Keratinocyte (primary cell): Measurements from ENCODE around the gene DCP2. TPM values are rescaled to one million over a fixed set of nuclear protein-coding genes. Genes with fewer than 3 reads are reported as not detected.

Source experiments
- DNase-seq: peaks from one replicate; pipeline ENCODE4 v3.0.0-alpha.2; 2011; ENCODE audit warnings: low read depth, missing footprints, low spot score
- FAIRE-seq: peaks from 2 replicates; lab custom pipeline; 2011; peaks lifted over from hg19 to GRCh38; lab: Jason Lieb, UNC
- H2AFZ ChIP-seq: 2 replicates; pipeline ENCODE4 v1.6.0; 2012; ENCODE audit warnings: low read length, control low read depth, inconsistent platforms; ENCODE audit not compliant: control insufficient read depth
- H3K27ac ChIP-seq: 2 replicates; pipeline ENCODE4 v1.5.1; 2011; ENCODE audit warnings: low read length; ENCODE audit not compliant: control insufficient read depth, insufficient read depth
- H3K27me3 ChIP-seq: 3 replicates; pipeline ENCODE4 v1.6.0; 2011; ENCODE audit warnings: low read length; ENCODE audit not compliant: control insufficient read depth, insufficient read depth; ENCODE audit errors: extremely low read depth
- H3K36me3 ChIP-seq, 2 experiments: 2 replicates in 1 of 2; 3 replicates in 1 of 2; pipeline ENCODE4 v1.5.1; 2011; ENCODE audit warnings: low read length in 2 of 2, mild to moderate bottlenecking in 1 of 2; ENCODE audit not compliant: control insufficient read depth in 2 of 2, insufficient read depth in 2 of 2; ENCODE audit errors: extremely low read depth in 1 of 2
- H3K4me1 ChIP-seq: 3 replicates; pipeline ENCODE4 v1.5.1; 2011; ENCODE audit warnings: low read length; ENCODE audit not compliant: control insufficient read depth, insufficient read depth; ENCODE audit errors: extremely low read depth
- H3K4me2 ChIP-seq: 3 replicates; pipeline ENCODE4 v1.6.0; 2011; ENCODE audit warnings: low read depth, low read length; ENCODE audit not compliant: control insufficient read depth, insufficient read depth; ENCODE audit errors: extremely low read depth
- H3K4me3 ChIP-seq, 3 experiments: fragments of 200-600 bp in 1 of 3; sonication (generic) in 1 of 3; 2 replicates in 2 of 3; 3 replicates in 1 of 3; pipeline ENCODE4 v1.5.1; 2011 to 2016; ENCODE audit warnings: low read length in 3 of 3, mild to moderate bottlenecking in 3 of 3, control low read depth in 2 of 3, inconsistent platforms in 1 of 3, low read depth in 1 of 3, mixed read lengths in 1 of 3, mixed run types in 1 of 3, moderate library complexity in 1 of 3; ENCODE audit not compliant: control insufficient read depth in 2 of 3, insufficient read depth in 2 of 3; ENCODE audit errors: extremely low read depth in 1 of 3
- H3K79me2 ChIP-seq: 2 replicates; pipeline ENCODE4 v1.6.0; 2012; ENCODE audit warnings: low read length; ENCODE audit not compliant: control insufficient read depth, insufficient read depth
- H3K9ac ChIP-seq: 3 replicates; pipeline ENCODE4 v1.6.0; 2011; ENCODE audit warnings: low read length; ENCODE audit not compliant: control insufficient read depth, insufficient read depth; ENCODE audit errors: extremely low read depth
- H3K9me1 ChIP-seq: 3 replicates; pipeline ENCODE4 v1.6.0; 2011; ENCODE audit warnings: low read length; ENCODE audit not compliant: control insufficient read depth, insufficient read depth; ENCODE audit errors: extremely low read depth
- H3K9me3 ChIP-seq: 2 replicates; pipeline ENCODE4 v1.5.1; 2012; ENCODE audit warnings: low read depth, low read length; ENCODE audit not compliant: control insufficient read depth
- H4K20me1 ChIP-seq: 3 replicates; pipeline ENCODE4 v1.6.0; 2011; ENCODE audit warnings: low read length; ENCODE audit not compliant: control insufficient read depth, insufficient read depth; ENCODE audit errors: extremely low read depth
- EZH2 ChIP-seq: IDR thresholded peaks from one replicate; pipeline ENCODE4 v1.6.1; 2012; ENCODE audit warnings: inconsistent platforms, mild to moderate bottlenecking, low read length, moderate library complexity
- dilution Hi-C: fragments of 300-500 bp; cut with MboI; formaldehyde crosslinking; loops from one replicate; pipeline ENCODE4 v1.7.0; 2020; ENCODE audit warnings: low sequenced_read_pairs; ENCODE audit not compliant: extremely low pct_ligation_motif_present
- polyA plus RNA-seq, 5 experiments: library from polyadenylated mRNA; depleted of rRNA in 3 of 5; stranded (reverse) in 3 of 5; stranded (forward) in 1 of 5; unstranded in 1 of 5; fragments of >200 nt; gene quantifications; 1 replicate in 1 of 5; 2 replicates in 3 of 5; 3 replicates in 1 of 5; pipeline versions ENCODE4 v1.2.1 to v1.2.3, GENCODE V29; 2011 to 2012; ENCODE audit warnings: missing spikeins in 2 of 5, low read depth in 1 of 5, low replicate concordance in 1 of 5
- TF ChIP-seq, protein P1 (sequence below), 3 experiments: IDR thresholded peaks in 1 of 3; conservative IDR thresholded peaks in 1 of 3; optimal IDR thresholded peaks in 1 of 3; 2 replicates in 2 of 3; 3 replicates in 1 of 3; pipeline versions ENCODE3 to v1.5.1; 2011; ENCODE audit warnings: low read length in 3 of 3, mild to moderate bottlenecking in 3 of 3, moderate library complexity in 2 of 3, control low read depth in 1 of 3, inconsistent platforms in 1 of 3; ENCODE audit not compliant: insufficient read depth in 2 of 3; ENCODE audit errors: extremely low read depth in 1 of 3

Gene DCP2
- polyA plus RNA-seq, 1 donor (not counting 4 experiments of a cell fraction or from before 2014, with no cell fraction given) = 11.8 TPM

DNA sequence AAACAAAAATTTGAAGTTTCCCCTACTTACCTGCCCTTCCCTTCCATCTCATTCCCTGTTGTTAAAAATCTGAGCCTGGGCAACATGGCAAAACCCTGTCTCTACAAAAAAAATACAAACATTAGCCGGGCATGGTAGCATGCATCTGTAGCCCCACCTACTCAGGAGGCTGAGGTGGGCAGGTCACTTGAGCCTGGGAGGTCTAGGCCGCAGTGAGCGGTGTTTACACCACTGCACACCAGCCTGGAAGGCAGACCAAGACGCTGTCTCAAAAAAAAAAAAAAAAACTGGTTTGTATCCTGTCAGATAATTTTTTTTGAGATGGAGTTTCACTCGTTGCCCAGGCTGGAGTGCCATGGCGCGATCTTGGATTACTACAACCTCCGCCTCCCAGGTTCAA lies 38.3 kb upstream of the DCP2 start:
- Histone ChIP-seq H3K79me2 (no peaks in the 10 kb centered on the region), H3K27ac (no peak overlapping the region), H3K4me2 (no peak overlapping the region), H4K20me1 (no peaks in the 10 kb centered on the region), H3K27me3 (no peaks in the 10 kb centered on the region), H3K9me3 (no peaks in the 10 kb centered on the region), H3K36me3 (no peaks in the 10 kb centered on the region), H3K9ac (no peak overlapping the region), H2AFZ (no peak overlapping the region), H3K4me1 (no peaks in the 10 kb centered on the region), H3K9me1 (no peaks in the 10 kb centered on the region), H3K4me3 (no peak overlapping the region)
- no peak for DNase-seq
- FAIRE-seq = no peak
- dilution Hi-C loops = no loop called here
- TF ChIP-seq, protein P1, sequence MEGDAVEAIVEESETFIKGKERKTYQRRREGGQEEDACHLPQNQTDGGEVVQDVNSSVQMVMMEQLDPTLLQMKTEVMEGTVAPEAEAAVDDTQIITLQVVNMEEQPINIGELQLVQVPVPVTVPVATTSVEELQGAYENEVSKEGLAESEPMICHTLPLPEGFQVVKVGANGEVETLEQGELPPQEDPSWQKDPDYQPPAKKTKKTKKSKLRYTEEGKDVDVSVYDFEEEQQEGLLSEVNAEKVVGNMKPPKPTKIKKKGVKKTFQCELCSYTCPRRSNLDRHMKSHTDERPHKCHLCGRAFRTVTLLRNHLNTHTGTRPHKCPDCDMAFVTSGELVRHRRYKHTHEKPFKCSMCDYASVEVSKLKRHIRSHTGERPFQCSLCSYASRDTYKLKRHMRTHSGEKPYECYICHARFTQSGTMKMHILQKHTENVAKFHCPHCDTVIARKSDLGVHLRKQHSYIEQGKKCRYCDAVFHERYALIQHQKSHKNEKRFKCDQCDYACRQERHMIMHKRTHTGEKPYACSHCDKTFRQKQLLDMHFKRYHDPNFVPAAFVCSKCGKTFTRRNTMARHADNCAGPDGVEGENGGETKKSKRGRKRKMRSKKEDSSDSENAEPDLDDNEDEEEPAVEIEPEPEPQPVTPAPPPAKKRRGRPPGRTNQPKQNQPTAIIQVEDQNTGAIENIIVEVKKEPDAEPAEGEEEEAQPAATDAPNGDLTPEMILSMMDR (optimal IDR thresholded peaks at IDR 0.05 in 1 of 3, IDR thresholded peaks at IDR 0.05 in 1 of 3, conservative IDR thresholded peaks at IDR 0.05 in 1 of 3; ENCODE audit: extremely low read depth in 1 of 3, insufficient read depth in 2 of 3, low read length in 3 of 3) = no peak
- no peak for TF ChIP-seq EZH2

DNA sequence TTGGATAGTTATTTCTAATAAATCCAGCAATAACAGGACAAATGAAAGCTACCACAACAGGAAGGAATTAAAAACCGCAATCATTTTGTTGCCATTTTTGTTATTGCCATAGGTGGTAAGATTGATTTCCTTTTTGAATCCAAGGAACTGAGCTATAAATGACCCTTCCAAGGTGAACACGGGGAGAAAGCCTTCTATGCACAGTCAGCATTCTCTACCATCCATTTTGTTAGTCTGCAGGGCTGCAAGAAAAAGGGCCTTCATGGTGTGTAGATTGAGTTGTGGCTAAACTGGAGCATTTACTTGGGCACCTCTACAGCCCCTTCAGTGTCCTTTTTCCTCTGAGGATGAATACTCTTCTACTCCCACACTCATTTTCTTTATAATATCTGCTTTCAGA lies 35.9 kb upstream of the DCP2 start:
- dilution Hi-C loops = no loop called here
- H3K9ac ChIP-seq = no peak overlapping the region
- no peak overlapping the region for H3K27ac ChIP-seq
- H3K27me3 ChIP-seq = no peaks in the 10 kb centered on the region
- H3K79me2 ChIP-seq = no peaks in the 10 kb centered on the region
- no peaks in the 10 kb centered on the region for H3K9me1 ChIP-seq
- no peaks in the 10 kb centered on the region for H3K36me3 ChIP-seq
- no peaks in the 10 kb centered on the region for H3K9me3 ChIP-seq
- DNase-seq = no peak
- FAIRE-seq = no peak
- H2AFZ ChIP-seq = no peak overlapping the region
- no peaks in the 10 kb centered on the region for H3K4me1 ChIP-seq
- H3K4me2 ChIP-seq = no peak overlapping the region
- no peaks in the 10 kb centered on the region for H4K20me1 ChIP-seq
- no peak overlapping the region for H3K4me3 ChIP-seq
- TF ChIP-seq, protein P1 (optimal IDR thresholded peaks at IDR 0.05 in 1 of 3, IDR thresholded peaks at IDR 0.05 in 1 of 3, conservative IDR thresholded peaks at IDR 0.05 in 1 of 3; ENCODE audit: extremely low read depth in 1 of 3, insufficient read depth in 2 of 3, low read length in 3 of 3) = no peak
- TF ChIP-seq EZH2 = no peak
